Hepatocyte (in vitro differentiated cells): Measurements from ENCODE around the gene C1QTNF8.

Experiments used
- CTCF ChIP-seq: fragments of 200-600 bp; sonication (generic); IDR thresholded peaks from 2 replicates; pipeline ENCODE4 v1.5.1; 2016; ENCODE audit warnings: antibody characterized with exemption, mild to moderate bottlenecking; ENCODE audit not compliant: poor library complexity
- EZH2 ChIP-seq: fragments of 200-600 bp; sonication (generic); IDR thresholded peaks from 2 replicates; pipeline ENCODE4 v1.6.1; 2016; ENCODE audit warnings: antibody characterized with exemption, mild to moderate bottlenecking, borderline replicate concordance
- EZH2phosphoT487 ChIP-seq: fragments of 200-600 bp; sonication (generic); IDR thresholded peaks from one replicate; pipeline ENCODE4 v1.6.1; 2018; ENCODE audit warnings: antibody characterized with exemption, mild to moderate bottlenecking, low read depth, moderate library complexity; ENCODE audit not compliant: unreplicated experiment, severe bottlenecking

- no peak for TF ChIP-seq CTCF
- TF ChIP-seq EZH2phosphoT487: no peak
- TF ChIP-seq EZH2: no peak
Measured at GRCh38 chr16:1042866-1043265, 53.2 kb downstream of the C1QTNF8 start.
